Ishikawa (cell line): Measurements from ENCODE around the gene OSCP1.

ENCODE experiments used
- CEBPB ChIP-seq: IDR thresholded peaks from 2 replicates; pipeline ENCODE4 v1.6.1; 2012
- CREB1 ChIP-seq: IDR thresholded peaks from 2 replicates; pipeline ENCODE4 v1.6.1; 2012; ENCODE audit warnings: low read depth
- FOXM1 ChIP-seq: IDR thresholded peaks from 2 replicates; pipeline ENCODE4 v1.6.1; 2012; ENCODE audit warnings: low read depth, borderline replicate concordance
- RAD21 ChIP-seq: IDR thresholded peaks from 2 replicates; pipeline ENCODE4 v1.6.1; 2012; ENCODE audit warnings: low read depth
- TAF1 ChIP-seq: IDR thresholded peaks from 2 replicates; pipeline ENCODE4 v1.6.1; 2012; ENCODE audit warnings: low read depth, mild to moderate bottlenecking
- TCF12 ChIP-seq: IDR thresholded peaks from 2 replicates; pipeline ENCODE4 v1.6.1; 2012; ENCODE audit warnings: low read depth
- TEAD4 ChIP-seq: IDR thresholded peaks from 2 replicates; pipeline ENCODE4 v1.6.1; 2012
- YY1 ChIP-seq: IDR thresholded peaks from 2 replicates; pipeline ENCODE4 v1.6.1; 2012; ENCODE audit warnings: low read depth
- TF ChIP-seq, protein P1 (sequence below): IDR thresholded peaks from 2 replicates; pipeline ENCODE4 v1.6.1; 2012; ENCODE audit warnings: low read depth, mild to moderate bottlenecking
- TF ChIP-seq, protein P2 (sequence below): IDR thresholded peaks from 2 replicates; pipeline ENCODE4 v1.6.1; 2012

DNA sequence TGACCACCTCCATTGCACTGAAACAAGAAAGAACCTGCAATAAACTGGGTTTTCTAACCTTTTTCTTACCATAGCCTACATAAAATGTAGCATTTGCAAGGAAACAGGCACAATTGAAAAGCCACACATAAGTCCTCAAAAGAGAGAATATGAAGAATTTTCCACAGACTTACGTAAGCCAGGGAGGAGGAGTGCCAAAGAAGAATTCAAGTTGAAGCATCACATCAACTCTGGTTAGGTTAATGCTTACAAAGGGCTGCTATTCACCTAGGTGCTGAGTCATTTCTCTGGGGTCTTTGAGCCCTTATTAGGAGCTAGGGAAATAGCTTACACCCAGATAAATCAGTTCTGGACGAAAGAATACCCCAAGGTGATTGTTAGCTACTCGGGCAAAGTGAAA is 9.6 kb downstream of the OSCP1 start:
- TF ChIP-seq FOXM1 = no peak
- TF ChIP-seq, protein P1, sequence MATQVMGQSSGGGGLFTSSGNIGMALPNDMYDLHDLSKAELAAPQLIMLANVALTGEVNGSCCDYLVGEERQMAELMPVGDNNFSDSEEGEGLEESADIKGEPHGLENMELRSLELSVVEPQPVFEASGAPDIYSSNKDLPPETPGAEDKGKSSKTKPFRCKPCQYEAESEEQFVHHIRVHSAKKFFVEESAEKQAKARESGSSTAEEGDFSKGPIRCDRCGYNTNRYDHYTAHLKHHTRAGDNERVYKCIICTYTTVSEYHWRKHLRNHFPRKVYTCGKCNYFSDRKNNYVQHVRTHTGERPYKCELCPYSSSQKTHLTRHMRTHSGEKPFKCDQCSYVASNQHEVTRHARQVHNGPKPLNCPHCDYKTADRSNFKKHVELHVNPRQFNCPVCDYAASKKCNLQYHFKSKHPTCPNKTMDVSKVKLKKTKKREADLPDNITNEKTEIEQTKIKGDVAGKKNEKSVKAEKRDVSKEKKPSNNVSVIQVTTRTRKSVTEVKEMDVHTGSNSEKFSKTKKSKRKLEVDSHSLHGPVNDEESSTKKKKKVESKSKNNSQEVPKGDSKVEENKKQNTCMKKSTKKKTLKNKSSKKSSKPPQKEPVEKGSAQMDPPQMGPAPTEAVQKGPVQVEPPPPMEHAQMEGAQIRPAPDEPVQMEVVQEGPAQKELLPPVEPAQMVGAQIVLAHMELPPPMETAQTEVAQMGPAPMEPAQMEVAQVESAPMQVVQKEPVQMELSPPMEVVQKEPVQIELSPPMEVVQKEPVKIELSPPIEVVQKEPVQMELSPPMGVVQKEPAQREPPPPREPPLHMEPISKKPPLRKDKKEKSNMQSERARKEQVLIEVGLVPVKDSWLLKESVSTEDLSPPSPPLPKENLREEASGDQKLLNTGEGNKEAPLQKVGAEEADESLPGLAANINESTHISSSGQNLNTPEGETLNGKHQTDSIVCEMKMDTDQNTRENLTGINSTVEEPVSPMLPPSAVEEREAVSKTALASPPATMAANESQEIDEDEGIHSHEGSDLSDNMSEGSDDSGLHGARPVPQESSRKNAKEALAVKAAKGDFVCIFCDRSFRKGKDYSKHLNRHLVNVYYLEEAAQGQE = no peak
- TF ChIP-seq, protein P2, sequence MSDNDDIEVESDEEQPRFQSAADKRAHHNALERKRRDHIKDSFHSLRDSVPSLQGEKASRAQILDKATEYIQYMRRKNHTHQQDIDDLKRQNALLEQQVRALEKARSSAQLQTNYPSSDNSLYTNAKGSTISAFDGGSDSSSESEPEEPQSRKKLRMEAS = no peak
- no peak for TF ChIP-seq YY1
- no peak for TF ChIP-seq RAD21
- no peak for TF ChIP-seq CREB1
- TF ChIP-seq TCF12 = no peak
- TF ChIP-seq CEBPB = no peak
- TF ChIP-seq TAF1 = no peak
- no peak for TF ChIP-seq TEAD4
